ENCODE data around the gene ERC2.

- TF ChIP-seq CTCF (IDR thresholded peaks at IDR 0.05), result no peak
- TF ChIP-seq POLR2A (IDR thresholded peaks at IDR 0.05), result no peak
- TF ChIP-seq POLR2AphosphoS5 (IDR thresholded peaks at IDR 0.05), result no peak
- TF ChIP-seq EP300 (IDR thresholded peaks at IDR 0.05), result no peak
Observed at GRCh38 chr3:56233742-56234141, 234.5 kb downstream of the ERC2 start.
